OCI-LY7 (cell line): Measurements from ENCODE around the gene SLC1A4. TPM values are rescaled to one million over a fixed set of nuclear protein-coding genes. Genes with fewer than 3 reads are reported as not detected.

Experiments
- BruUV-seq: library from RNA; stranded (reverse); fragments of 400-500 nt; replicated peaks from 2 replicates; lab custom pipeline; 2021; lab: Mats Ljungman, UMichigan
- CTCF ChIA-PET: fragments of 300-600 bp; sonication (Branson Sonifier 250); formaldehyde crosslinking; loops from one replicate; lab custom pipeline; 2022; ENCODE audit warnings: antibody characterized with exemption; ENCODE audit not compliant: unreplicated experiment; lab: Charles Lee
- POLR2A ChIA-PET: fragments of 300-600 bp; sonication (Branson Sonifier 250); formaldehyde crosslinking; loops from one replicate; lab custom pipeline; 2022; ENCODE audit warnings: antibody characterized with exemption; lab: Charles Lee
- DNase-seq: peaks from one replicate; pipeline ENCODE4 v3.0.0-alpha.2; 2015; ENCODE audit warnings: low spot score
- H2AFZ ChIP-seq: fragments of 200-600 bp; sonication (generic), shearing (Covaris generic); 2 replicates; pipeline ENCODE4 v1.6.1; 2014; ENCODE audit warnings: mild to moderate bottlenecking, antibody characterized with exemption, low read length, moderate library complexity
- H3K27ac ChIP-seq: fragments of 200-600 bp; sonication (generic); 2 replicates; pipeline ENCODE4 v1.5.1; 2014; ENCODE audit warnings: mixed run types, low read depth, mild to moderate bottlenecking, moderate library complexity, low read length, inconsistent platforms; ENCODE audit not compliant: poor library complexity, severe bottlenecking
- H3K36me3 ChIP-seq: fragments of 200-600 bp; sonication (generic); 2 replicates; pipeline ENCODE4 v1.6.1; 2014; ENCODE audit warnings: mild to moderate bottlenecking, antibody characterized with exemption, low read length, moderate library complexity, mixed read lengths; ENCODE audit not compliant: insufficient read depth
- H3K4me1 ChIP-seq: fragments of 200-600 bp; sonication (generic); 2 replicates; pipeline ENCODE4 v1.5.1; 2014; ENCODE audit warnings: mild to moderate bottlenecking, low read length; ENCODE audit not compliant: insufficient read depth, poor library complexity, severe bottlenecking
- H3K4me2 ChIP-seq: fragments of 200-600 bp; sonication (generic); 2 replicates; pipeline ENCODE4 v1.6.1; 2014; ENCODE audit warnings: mild to moderate bottlenecking, low read length
- H3K4me3 ChIP-seq: fragments of 200-600 bp; sonication (generic); 2 replicates; pipeline ENCODE4 v1.5.1; 2014; ENCODE audit warnings: mild to moderate bottlenecking, low read depth, low read length; ENCODE audit not compliant: poor library complexity, severe bottlenecking
- H3K79me2 ChIP-seq: fragments of 200-600 bp; sonication (generic); 2 replicates; pipeline ENCODE4 v1.6.1; 2016; ENCODE audit warnings: low read depth, mild to moderate bottlenecking, low read length, moderate library complexity, mixed read lengths; ENCODE audit not compliant: insufficient read depth
- H3K9me2 ChIP-seq: fragments of 200-600 bp; sonication (generic); 2 replicates; pipeline ENCODE4 v1.6.1; 2016; ENCODE audit warnings: mild to moderate bottlenecking, low read length, mixed read lengths; ENCODE audit not compliant: insufficient read depth
- H3K9me3 ChIP-seq: fragments of 200-600 bp; sonication (generic); 2 replicates; pipeline ENCODE4 v1.6.1; 2014; ENCODE audit warnings: mild to moderate bottlenecking, mixed run types, low read length, mixed read lengths
- H4K20me1 ChIP-seq: fragments of 200-600 bp; sonication (generic); 2 replicates; pipeline ENCODE4 v1.6.1; 2014; ENCODE audit warnings: mild to moderate bottlenecking, antibody characterized with exemption, low read length, moderate library complexity, mixed read lengths; ENCODE audit not compliant: insufficient read depth
- CTCF ChIP-seq: fragments of 200-600 bp; sonication (generic); conservative IDR thresholded peaks from 2 replicates; pipeline ENCODE4 v1.5.1; 2014; ENCODE audit warnings: mild to moderate bottlenecking, antibody characterized with exemption, low read length, moderate library complexity, mixed read lengths
- EZH2phosphoT487 ChIP-seq: fragments of 200-600 bp; sonication (generic); IDR thresholded peaks from 2 replicates; pipeline ENCODE4 v1.6.1; 2018; ENCODE audit warnings: low read depth, borderline replicate concordance, mild to moderate bottlenecking, mixed run types, antibody characterized with exemption, low read length, moderate library complexity, mixed read lengths
- intact Hi-C: fragments of 100-400 bp; cut with micrococcal nuclease; formaldehyde crosslinking; loops from one replicate; pipeline ENCODE4 v1.10.0; 2022; ENCODE audit not compliant: unreplicated experiment
- total RNA-seq, 2 experiments: library from RNA; depleted of rRNA in 1 of 2; stranded (reverse); fragments of >200 nt in 1 of 2; shearing (Covaris generic) in 1 of 2; gene quantifications; 2 replicates each; pipeline ENCODE4 v1.2.3, GENCODE V29; 2014 to 2022

SLC1A4 gene
- total RNA-seq, 2 experiments from 2014 or later, result 17.2 to 31.1 TPM

GRCh38 chr2:65021709-65022108 is 32.5 kb downstream of the SLC1A4 start:
- no peak overlapping the region for H3K4me2 ChIP-seq
- no peaks in the 10 kb centered on the region for H3K79me2 ChIP-seq
- peaks cover 65% of the 10 kb centered on the region for H3K36me3 ChIP-seq
- H3K4me3 ChIP-seq, result no peak overlapping the region
- intact Hi-C loops, result no loop called here
- H3K9me2 ChIP-seq, result no peaks in the 10 kb centered on the region
- TF ChIP-seq CTCF (no peak), EZH2phosphoT487 (no peak)
- ChIA-PET POLR2A (interaction anchor here (0.6 to 1.0 kb wide), 3 partner anchors 9 to 440 kb away, joined by 3 read pairs; no protein-coding TSS in a partner anchor), CTCF (no interaction called here)
- no peak for DNase-seq
- no peak overlapping the region for H3K27ac ChIP-seq
- no peaks in the 10 kb centered on the region for H4K20me1 ChIP-seq
- H3K4me1 ChIP-seq, result peaks cover 28% of the 10 kb centered on the region
- H2AFZ ChIP-seq, result no peak overlapping the region
- no peaks in the 10 kb centered on the region for H3K9me3 ChIP-seq
- BruUV-seq, result TSS peak; percentile 43

GRCh38 chr2:65022189-65022588 is 33.0 kb downstream of the SLC1A4 start:
- TF ChIP-seq EZH2phosphoT487, result no peak
- no peak for TF ChIP-seq CTCF
- Histone ChIP-seq H3K27ac (no peak overlapping the region), H4K20me1 (no peaks in the 10 kb centered on the region), H3K4me1 (peaks cover 28% of the 10 kb centered on the region), H3K9me3 (no peaks in the 10 kb centered on the region), H2AFZ (no peak overlapping the region), H3K4me3 (no peak overlapping the region), H3K79me2 (no peaks in the 10 kb centered on the region), H3K9me2 (no peaks in the 10 kb centered on the region), H3K36me3 (peaks cover 61% of the 10 kb centered on the region), H3K4me2 (no peak overlapping the region)
- no TSS peak for BruUV-seq
- ChIA-PET POLR2A (interaction anchor here (0.6 kb wide), 1 partner anchor 390 kb away, joined by 4 read pairs; no protein-coding TSS in a partner anchor), CTCF (no interaction called here)
- DNase-seq, result no peak
- intact Hi-C loops, result no loop called here

GRCh38 chr2:65023742-65024141 is 34.5 kb downstream of the SLC1A4 start:
- no peak for TF ChIP-seq EZH2phosphoT487
- no peak for TF ChIP-seq CTCF
- no peak for DNase-seq
- no peak overlapping the region for H3K4me3 ChIP-seq
- H2AFZ ChIP-seq, result no peak overlapping the region
- no peaks in the 10 kb centered on the region for H4K20me1 ChIP-seq
- no peaks in the 10 kb centered on the region for H3K9me2 ChIP-seq
- no peaks in the 10 kb centered on the region for H3K9me3 ChIP-seq
- H3K36me3 ChIP-seq, result peaks cover 48% of the 10 kb centered on the region
- H3K4me1 ChIP-seq, result peaks cover 35% of the 10 kb centered on the region
- no peak overlapping the region for H3K27ac ChIP-seq
- POLR2A ChIA-PET, result interaction anchor here (0.9 kb wide), 1 partner anchor 26 kb away, joined by 3 read pairs; no protein-coding TSS in a partner anchor
- CTCF ChIA-PET, result interaction anchor here (0.9 kb wide), 1 partner anchor 92 kb away, joined by 3 read pairs; no protein-coding TSS in a partner anchor
- H3K79me2 ChIP-seq, result no peaks in the 10 kb centered on the region
- intact Hi-C loops, result no loop called here
- no peak overlapping the region for H3K4me2 ChIP-seq
- BruUV-seq, result no TSS peak
